HFF-Myc (cell line): ENCODE measurements around the gene INPP5K.
"Not testable (repeated sequence)": the region's sequence is repeated elsewhere in the genome, so short reads cannot be mapped to it uniquely, and the experiment has no call there.

Source experiments
- DNase-seq: peaks from one replicate; pipeline ENCODE4 v3.0.0-alpha.2; 2011; ENCODE audit warnings: low read depth; ENCODE audit errors: extremely low read depth
- H3K4me3 ChIP-seq: replicated peaks from 2 replicates; pipeline ENCODE4 v1.5.1; 2011; ENCODE audit warnings: low read depth, mild to moderate bottlenecking, control low read depth, low read length
- CTCF ChIP-seq: IDR thresholded peaks from 2 replicates; pipeline ENCODE4 v1.5.1; 2012; ENCODE audit warnings: mild to moderate bottlenecking, low read depth, low read length, control low read depth; ENCODE audit errors: missing control alignments

The INPP5K gene

GRCh38 chr17:1532836-1533602, 16.6 kb upstream of the INPP5K start:
- TF ChIP-seq CTCF: peak; percentile 37
- DNase-seq: no peak
- H3K4me3 ChIP-seq: no peak overlapping the region

- TF ChIP-seq CTCF: no peak
- H3K4me3 ChIP-seq: no peak overlapping the region
- DNase-seq: no peak
Measured at GRCh38 chr17:1529863-1530262, 13.5 kb upstream of the INPP5K start.

- not testable (repeated sequence) for DNase-seq, H3K4me3 ChIP-seq
Measured at GRCh38 chr17:1526876-1527275, 10.5 kb upstream of the INPP5K start.

GRCh38 chr17:1522626-1523025, 6.2 kb upstream of the INPP5K start:
- TF ChIP-seq CTCF: no peak
- no peak overlapping the region for H3K4me3 ChIP-seq
- no peak for DNase-seq

GRCh38 chr17:1521086-1521640, 4.8 kb upstream of the INPP5K start:
- DNase-seq: no peak
- no peak for TF ChIP-seq CTCF
- H3K4me3 ChIP-seq: no peak overlapping the region

GRCh38 chr17:1519678-1520077, 3.3 kb upstream of the INPP5K start:
- H3K4me3 ChIP-seq: no peak overlapping the region
- no peak for TF ChIP-seq CTCF
- DNase-seq: no peak

GRCh38 chr17:1518410-1518809, 2.0 kb upstream of the INPP5K start:
- DNase-seq: no peak
- TF ChIP-seq CTCF: no peak
- no peak overlapping the region for H3K4me3 ChIP-seq
